ENCODE results near the gene AACS. TPM values are rescaled to one million over a fixed set of nuclear protein-coding genes. Genes with fewer than 3 reads are reported as not detected.

AACS gene
- total and polyA plus RNA-seq, 2 of the 8 experiments (the other 6 are each of a cell fraction or from before 2014, with no cell fraction given), result 51.9 to 52.4 TPM

- H2AK5ac ChIP-seq (ENCODE audit: low read depth, low read length), result 0 out of 2 replicates have a peak overlapping the region, but pooled peaks have one; percentile 66
- H3K23me2 ChIP-seq (ENCODE audit: low read depth, low read length), result peaks cover 22% of the 10 kb centered on the region
- peaks cover 22 to 40% of the 10 kb centered on the region in 2 experiments for H4K20me1 ChIP-seq (replicated peaks in 1 of 2; ENCODE audit: control insufficient read depth in 1 of 2, insufficient read depth in 2 of 2, low read length in 2 of 2)
- H3K4me3 ChIP-seq (ENCODE audit: extremely low read depth in 1 of 4, insufficient read depth in 2 of 4, low read depth in 3 of 4, low read length in 4 of 4), result no peak overlapping the region
- H4K91ac ChIP-seq (replicated peaks; ENCODE audit: insufficient read length, low read length), result no peak overlapping the region
- H3K79me1 ChIP-seq (ENCODE audit: low read depth, low read length), result peaks cover 25% of the 10 kb centered on the region
- no peak overlapping the region for H3K56ac ChIP-seq (replicated peaks; ENCODE audit: insufficient read length, low read depth, low read length)
- no peak for FAIRE-seq
- H2BK5ac ChIP-seq (ENCODE audit: low read depth, low read length), result no peak overlapping the region
- H3K18ac ChIP-seq (ENCODE audit: extremely low read depth, low read length), result peak overlapping the region; percentile 38; the same call in 1 of the 2 replicates
- no peaks in the 10 kb centered on the region for H3K9me3 ChIP-seq (ENCODE audit: insufficient read depth in 2 of 2, low read depth in 1 of 2, low read length in 1 of 2)
- peak overlapping the region; percentile 80; the same call in 1 of the 2 replicates for H2BK20ac ChIP-seq (ENCODE audit: low read length)
- no peak overlapping the region; a peak in 1 of 7 replicates for H3K9ac ChIP-seq (replicated peaks in 1 of 4; ENCODE audit: extremely low read depth in 1 of 4, low read depth in 3 of 4, low read length in 3 of 4)
- H3K36me3 ChIP-seq (ENCODE audit: control insufficient read depth in 2 of 4, insufficient read depth in 4 of 4, low read length in 3 of 4), result no peaks in the 10 kb centered on the region
- no peak overlapping the region for H3K4me2 ChIP-seq (ENCODE audit: insufficient read depth in 1 of 2, low read depth in 2 of 2, low read length in 2 of 2)
- CTCF ChIA-PET (ENCODE audit: partially characterized antibody), result no interaction called here
- no peak overlapping the region for H4K5ac ChIP-seq (ENCODE audit: insufficient read length, low read depth, low read length)
- 0 out of 2 replicates have a peak overlapping the region, but pooled peaks have one; percentile 20 for H2BK15ac ChIP-seq (ENCODE audit: low read length)
- H3K27ac ChIP-seq (ENCODE audit: low read depth, low read length), result no peak overlapping the region
- no peak overlapping the region for H3K23ac ChIP-seq (ENCODE audit: insufficient read length)
- peaks cover 25 to 39% (median 32%) of the 10 kb centered on the region in 4 experiments for H3K4me1 ChIP-seq (replicated peaks in 1 of 4; ENCODE audit: control insufficient read depth in 3 of 4, insufficient read depth in 4 of 4, low read length in 3 of 4)
- POLR2A ChIA-PET (ENCODE audit: partially characterized antibody), result no interaction called here
- H3K79me2 ChIP-seq (ENCODE audit: control insufficient read depth in 1 of 2, insufficient read depth in 2 of 2, low read length in 2 of 2), result peaks cover 13 to 85% of the 10 kb centered on the region in 2 experiments
- H3K14ac ChIP-seq (ENCODE audit: insufficient read length), result no peak overlapping the region
- H3K4ac ChIP-seq (replicated peaks; ENCODE audit: insufficient read length, low read depth, low read length), result no peak overlapping the region
- no peak overlapping the region for H2BK12ac ChIP-seq (ENCODE audit: low read depth, low read length)
- 83% methylated on average over 10 of the region's 10 CpGs; no CpG with 5 or more reads in 1 of the 2 experiments for WGBS, 2 experiments (ENCODE audit: extremely low coverage in 1 of 2, insufficient coverage in 1 of 2, insufficient read length in 1 of 2, insufficient replicate concordance in 2 of 2, low coverage in 1 of 2, low lambda C conversion rate in 2 of 2, missing lambda C conversion rate in 1 of 2)
- no peak for DNase-seq (ENCODE audit: low read depth in 1 of 2, low spot score in 2 of 2)
- no peaks in the 10 kb centered on the region; a peak in 1 of 7 replicates for H3K27me3 ChIP-seq (replicated peaks in 1 of 4; ENCODE audit: control insufficient read depth in 3 of 4, extremely low read depth in 1 of 4, insufficient read depth in 3 of 4, low read length in 3 of 4)
- TF ChIP-seq KDM1A (IDR thresholded peaks at IDR 0.05; ENCODE audit: borderline replicate concordance, low read length) (peak; percentile 92), CREB1 (IDR thresholded peaks at IDR 0.05) (no peak)
- TF ChIP-seq, protein P1, sequence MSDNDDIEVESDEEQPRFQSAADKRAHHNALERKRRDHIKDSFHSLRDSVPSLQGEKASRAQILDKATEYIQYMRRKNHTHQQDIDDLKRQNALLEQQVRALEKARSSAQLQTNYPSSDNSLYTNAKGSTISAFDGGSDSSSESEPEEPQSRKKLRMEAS (IDR thresholded peaks at IDR 0.05), result no peak
- no peak overlapping the region for H2AFZ ChIP-seq (ENCODE audit: low read length)
- H4K8ac ChIP-seq (ENCODE audit: extremely low read depth, insufficient read depth, low read length), result no peak overlapping the region
- H2BK120ac ChIP-seq (replicated peaks; ENCODE audit: low read depth, low read length), result no peak overlapping the region
Measured at GRCh38 chr12:125191361-125192087, 126.3 kb downstream of the AACS start.

All from H1 (cell line).